Activated CD4-positive, alpha-beta T cell treated with anti-CD3 and anti-CD28 coated beads, Interleukin-2, amount 50 U/mL, for 4 hours (primary cell): ENCODE data around the gene CRYBB1.

ENCODE experiments used
- DNase-seq, 2 experiments: peaks; one replicate each; pipeline ENCODE4 v3.0.0-alpha.2; 2020

CRYBB1 gene

GRCh38 chr22:26602127-26602526 is 15.7 kb downstream of the CRYBB1 start:
- no peak for DNase-seq

- DNase-seq, result no peak
Measured at GRCh38 chr22:26601726-26602125, 16.1 kb downstream of the CRYBB1 start.

GRCh38 chr22:26599505-26599904 is 18.3 kb downstream of the CRYBB1 start:
- DNase-seq, result no peak

- DNase-seq, result no peak
Measured at GRCh38 chr22:26597480-26597879, 20.3 kb downstream of the CRYBB1 start.

GRCh38 chr22:26597026-26597425 is 20.8 kb downstream of the CRYBB1 start:
- no peak for DNase-seq

GRCh38 chr22:26593763-26594162 is 24.1 kb downstream of the CRYBB1 start:
- no peak for DNase-seq

- no peak for DNase-seq
Measured at GRCh38 chr22:26592421-26592891, 25.4 kb downstream of the CRYBB1 start.

- peak; percentile 65 to 67 for DNase-seq
Measured at GRCh38 chr22:26589845-26590736, 27.7 kb downstream of the CRYBB1 start, which contains the start of gene TPST2. Gene TPST2 (minus strand): TSS chr22:26590132. CDS start chr22:26541630, 48,502 bp downstream.

GRCh38 chr22:26589367-26589844 is 28.4 kb downstream of the CRYBB1 start:
- peak; percentile 28 to 39 for DNase-seq

GRCh38 chr22:26588729-26589366 is 29.0 kb downstream of the CRYBB1 start:
- no peak for DNase-seq

- no peak for DNase-seq
Measured at GRCh38 chr22:26587991-26588613, 29.7 kb downstream of the CRYBB1 start.

- DNase-seq, result no peak
Measured at GRCh38 chr22:26586556-26587325, 31.1 kb downstream of the CRYBB1 start.

- DNase-seq, result no peak
Measured at GRCh38 chr22:26585104-26585790, 32.6 kb downstream of the CRYBB1 start.

- DNase-seq, result no peak
Measured at GRCh38 chr22:26584010-26584409, 33.8 kb downstream of the CRYBB1 start.

- no peak for DNase-seq
Measured at GRCh38 chr22:26581633-26582168, 36.1 kb downstream of the CRYBB1 start.

- no peak for DNase-seq
Measured at GRCh38 chr22:26581026-26581425, 36.8 kb downstream of the CRYBB1 start.

GRCh38 chr22:26580240-26580962 is 37.4 kb downstream of the CRYBB1 start:
- no peak for DNase-seq

- peak; percentile 31 to 39 for DNase-seq
Measured at GRCh38 chr22:26579331-26579886, 38.4 kb downstream of the CRYBB1 start.

GRCh38 chr22:26577081-26577480 is 40.7 kb downstream of the CRYBB1 start:
- DNase-seq, result no peak

GRCh38 chr22:26576026-26576680 is 41.7 kb downstream of the CRYBB1 start:
- no peak for DNase-seq
